Endothelial cell of umbilical vein (primary cell): Measurements from ENCODE around the gene PDCD1.
"Not testable (repeated sequence)": the region's sequence is repeated elsewhere in the genome, so short reads cannot be mapped to it uniquely, and the experiment has no call there.

Experiments
- EZH2 ChIP-seq: IDR thresholded peaks from 2 replicates; pipeline ENCODE4 v1.6.1; 2012; ENCODE audit warnings: borderline replicate concordance, low read depth, mild to moderate bottlenecking, moderate library complexity, low read length, inconsistent platforms; ENCODE audit not compliant: severe bottlenecking
- GATA2 ChIP-seq: IDR thresholded peaks from 2 replicates; pipeline ENCODE4 v1.7.0; 2011; ENCODE audit warnings: low read depth, mild to moderate bottlenecking, moderate library complexity, mixed read lengths, low read length; ENCODE audit not compliant: insufficient read length, insufficient read depth
- MYC ChIP-seq: IDR thresholded peaks from one replicate; pipeline ENCODE4 v1.6.1; 2011; ENCODE audit warnings: mild to moderate bottlenecking, low read depth, low read length
- POLR2A ChIP-seq: IDR thresholded peaks from 2 replicates; pipeline ENCODE4 v1.6.1; 2012; ENCODE audit warnings: low read depth, mild to moderate bottlenecking, control low read depth, low read length
- POLR2AphosphoS5 ChIP-seq: IDR thresholded peaks from 2 replicates; pipeline ENCODE4 v1.6.1; 2012; ENCODE audit warnings: low read depth, mild to moderate bottlenecking, control low read depth, low read length, moderate library complexity; ENCODE audit not compliant: insufficient read depth
- TF ChIP-seq, protein P1 (sequence below): IDR thresholded peaks from 2 replicates; pipeline ENCODE4 v1.6.1; 2011; ENCODE audit not compliant: insufficient read depth, insufficient read length
- TF ChIP-seq, protein P2 (sequence below), 2 donors: IDR thresholded peaks; 1 replicate in 1 of 2; 2 replicates in 1 of 2; pipeline ENCODE4 v1.5.1; 2011; ENCODE audit warnings: low read length in 2 of 2, mild to moderate bottlenecking in 2 of 2, moderate library complexity in 2 of 2, control low read depth in 1 of 2, inconsistent platforms in 1 of 2, low read depth in 1 of 2; ENCODE audit not compliant: insufficient read depth in 1 of 2; ENCODE audit errors: extremely low read depth in 1 of 2

DNA sequence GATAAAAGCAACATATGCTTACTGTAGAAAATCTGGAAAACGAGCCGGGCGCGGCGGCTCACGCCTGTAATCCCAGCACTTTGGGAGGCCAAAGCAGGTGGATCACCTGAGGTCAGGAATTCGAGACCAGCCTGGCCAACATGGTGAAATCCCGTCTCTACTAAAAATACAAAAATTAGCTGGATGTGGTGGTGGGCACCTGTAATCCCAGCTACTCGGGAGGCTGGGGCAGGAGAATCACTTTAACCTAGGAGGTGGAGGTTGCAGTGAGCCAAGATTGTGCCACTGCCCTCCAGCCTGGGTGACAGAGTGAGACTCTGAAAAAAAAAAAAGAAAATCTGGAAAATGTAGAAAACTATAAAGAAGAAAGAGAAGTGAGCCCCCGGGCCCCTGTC lies 40.9 kb downstream of the PDCD1 start:
- TF ChIP-seq, protein P1, sequence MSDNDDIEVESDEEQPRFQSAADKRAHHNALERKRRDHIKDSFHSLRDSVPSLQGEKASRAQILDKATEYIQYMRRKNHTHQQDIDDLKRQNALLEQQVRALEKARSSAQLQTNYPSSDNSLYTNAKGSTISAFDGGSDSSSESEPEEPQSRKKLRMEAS, result not testable (repeated sequence)
- not testable (repeated sequence) for TF ChIP-seq EZH2, GATA2, POLR2A, POLR2AphosphoS5, MYC
- TF ChIP-seq, protein P2, sequence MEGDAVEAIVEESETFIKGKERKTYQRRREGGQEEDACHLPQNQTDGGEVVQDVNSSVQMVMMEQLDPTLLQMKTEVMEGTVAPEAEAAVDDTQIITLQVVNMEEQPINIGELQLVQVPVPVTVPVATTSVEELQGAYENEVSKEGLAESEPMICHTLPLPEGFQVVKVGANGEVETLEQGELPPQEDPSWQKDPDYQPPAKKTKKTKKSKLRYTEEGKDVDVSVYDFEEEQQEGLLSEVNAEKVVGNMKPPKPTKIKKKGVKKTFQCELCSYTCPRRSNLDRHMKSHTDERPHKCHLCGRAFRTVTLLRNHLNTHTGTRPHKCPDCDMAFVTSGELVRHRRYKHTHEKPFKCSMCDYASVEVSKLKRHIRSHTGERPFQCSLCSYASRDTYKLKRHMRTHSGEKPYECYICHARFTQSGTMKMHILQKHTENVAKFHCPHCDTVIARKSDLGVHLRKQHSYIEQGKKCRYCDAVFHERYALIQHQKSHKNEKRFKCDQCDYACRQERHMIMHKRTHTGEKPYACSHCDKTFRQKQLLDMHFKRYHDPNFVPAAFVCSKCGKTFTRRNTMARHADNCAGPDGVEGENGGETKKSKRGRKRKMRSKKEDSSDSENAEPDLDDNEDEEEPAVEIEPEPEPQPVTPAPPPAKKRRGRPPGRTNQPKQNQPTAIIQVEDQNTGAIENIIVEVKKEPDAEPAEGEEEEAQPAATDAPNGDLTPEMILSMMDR (IDR thresholded peaks at IDR 0.05; ENCODE audit: extremely low read depth in 1 of 2, insufficient read depth in 1 of 2, low read depth in 1 of 2, low read length in 2 of 2), result not testable (repeated sequence)
